H9 (cell line): Measurements from ENCODE around the gene AKR1C3. TPM values are rescaled to one million over a fixed set of nuclear protein-coding genes. Genes with fewer than 3 reads are reported as not detected.

ENCODE experiments used
- DNase-seq: peaks from one replicate; pipeline ENCODE4 v3.0.0-alpha.2; 2017
- H2AFZ ChIP-seq: one replicate; pipeline ENCODE4 v1.6.1; 2013; ENCODE audit warnings: mild to moderate bottlenecking, low read length, control low read depth, moderate library complexity
- H2AK5ac ChIP-seq: 2 replicates; pipeline ENCODE4 v1.6.1; 2013; ENCODE audit warnings: low read length, control low read depth, mixed read lengths; ENCODE audit not compliant: insufficient read length
- H2BK120ac ChIP-seq: one replicate; pipeline ENCODE4 v1.6.1; 2013; ENCODE audit warnings: low read depth, mild to moderate bottlenecking, low read length, control low read depth, inconsistent platforms; ENCODE audit not compliant: poor library complexity, severe bottlenecking
- H2BK12ac ChIP-seq: 2 replicates; pipeline ENCODE4 v1.6.1; 2013; ENCODE audit warnings: low read length, control low read depth, mixed read lengths, low read depth; ENCODE audit not compliant: insufficient read length
- H2BK15ac ChIP-seq: 2 replicates; pipeline ENCODE4 v1.6.1; 2013; ENCODE audit warnings: low read depth, low read length, control low read depth
- H2BK20ac ChIP-seq: one replicate; pipeline ENCODE4 v1.6.1; 2013; ENCODE audit warnings: low read depth, mild to moderate bottlenecking, low read length, control low read depth, inconsistent platforms; ENCODE audit not compliant: poor library complexity, severe bottlenecking
- H2BK5ac ChIP-seq: 2 replicates; pipeline ENCODE4 v1.6.1; 2013; ENCODE audit warnings: low read length, control low read depth, mixed read lengths; ENCODE audit not compliant: insufficient read length
- H3K14ac ChIP-seq: 2 replicates; pipeline ENCODE4 v1.6.1; 2013; ENCODE audit warnings: low read length, control low read depth; ENCODE audit not compliant: insufficient read depth
- H3K18ac ChIP-seq: 2 replicates; pipeline ENCODE4 v1.6.1; 2013; ENCODE audit warnings: low read depth, mild to moderate bottlenecking, mixed read lengths, low read length, control low read depth; ENCODE audit not compliant: insufficient read length
- H3K23ac ChIP-seq: 2 replicates; pipeline ENCODE4 v1.6.1; 2013; ENCODE audit warnings: low read length, control low read depth, mixed read lengths, low read depth; ENCODE audit not compliant: insufficient read length
- H3K23me2 ChIP-seq: 2 replicates; pipeline ENCODE4 v1.6.1; 2013; ENCODE audit warnings: low read depth, mild to moderate bottlenecking, mixed read lengths, low read length, control low read depth; ENCODE audit not compliant: insufficient read length, poor library complexity, severe bottlenecking
- H3K27ac ChIP-seq: 2 replicates; pipeline ENCODE4 v1.5.1; 2013; ENCODE audit warnings: low read length, control low read depth, mixed read lengths, low read depth; ENCODE audit not compliant: insufficient read length
- H3K27me3 ChIP-seq: 2 replicates; pipeline ENCODE4 v1.6.1; 2013; ENCODE audit warnings: low read length, control low read depth, inconsistent platforms; ENCODE audit not compliant: insufficient read depth
- H3K4ac ChIP-seq: 2 replicates; pipeline ENCODE4 v1.6.1; 2013; ENCODE audit warnings: low read depth, mild to moderate bottlenecking, control low read depth, inconsistent platforms, low read length, moderate library complexity
- H3K4me1 ChIP-seq: 2 replicates; pipeline ENCODE4 v1.6.1; 2013; ENCODE audit warnings: low read length, control low read depth, inconsistent platforms; ENCODE audit not compliant: insufficient read depth
- H3K4me2 ChIP-seq: 2 replicates; pipeline ENCODE4 v1.6.1; 2013; ENCODE audit warnings: low read length, control low read depth, mixed read lengths; ENCODE audit not compliant: insufficient read length, insufficient read depth
- H3K56ac ChIP-seq: 2 replicates; pipeline ENCODE4 v1.6.1; 2013; ENCODE audit warnings: low read depth, mild to moderate bottlenecking, mixed read lengths, low read length, control low read depth; ENCODE audit not compliant: insufficient read length
- H3K79me1 ChIP-seq: 2 replicates; pipeline ENCODE4 v1.6.1; 2013; ENCODE audit warnings: low read depth, mild to moderate bottlenecking, moderate library complexity, low read length, control low read depth, inconsistent platforms; ENCODE audit not compliant: insufficient read depth, poor library complexity, severe bottlenecking
- H3K79me2 ChIP-seq: 2 replicates; pipeline ENCODE4 v1.6.1; 2013; ENCODE audit warnings: low read length, control low read depth, inconsistent platforms; ENCODE audit not compliant: insufficient read depth
- H3K9ac ChIP-seq: 2 replicates; pipeline ENCODE4 v1.6.1; 2013; ENCODE audit warnings: low read length, control low read depth, mixed read lengths; ENCODE audit not compliant: insufficient read length; ENCODE audit errors: extremely low read depth
- H3K9me3 ChIP-seq: one replicate; pipeline ENCODE4 v1.6.1; 2013; ENCODE audit warnings: low read depth, low read length, inconsistent platforms; ENCODE audit not compliant: control insufficient read depth
- H3T11ph ChIP-seq: one replicate; pipeline ENCODE4 v1.6.1; 2013; ENCODE audit warnings: mild to moderate bottlenecking, low read length, control low read depth, inconsistent platforms
- H4K20me1 ChIP-seq: one replicate; pipeline ENCODE4 v1.6.1; 2013; ENCODE audit not compliant: control insufficient read depth, insufficient read length, insufficient read depth
- H4K5ac ChIP-seq: 2 replicates; pipeline ENCODE4 v1.6.1; 2013; ENCODE audit warnings: low read depth, mild to moderate bottlenecking, mixed read lengths, low read length, control low read depth; ENCODE audit not compliant: insufficient read length
- H4K8ac ChIP-seq: replicated peaks from 2 replicates; pipeline ENCODE4 v1.6.1; 2013; ENCODE audit warnings: low read length, control low read depth, mixed read lengths, low read depth; ENCODE audit not compliant: insufficient read length
- H4K91ac ChIP-seq: 2 replicates; pipeline ENCODE4 v1.6.1; 2013; ENCODE audit warnings: low read depth, mild to moderate bottlenecking, moderate library complexity, mixed read lengths, low read length, control low read depth; ENCODE audit not compliant: insufficient read length
- H3K27ac Mint-ChIP-seq, 3 experiments: 2 replicates in 2 of 3; 3 replicates in 1 of 3; pipeline ENCODE4 v1.8.0; 2020 to 2021; ENCODE audit warnings: mixed read lengths in 3 of 3, mild to moderate bottlenecking in 1 of 3, moderate library complexity in 1 of 3
- H3K27me3 Mint-ChIP-seq: 2 replicates; pipeline ENCODE4 v1.8.0; 2021; ENCODE audit warnings: low read depth, mild to moderate bottlenecking, moderate library complexity, mixed read lengths
- H3K36me3 Mint-ChIP-seq, 3 experiments: 2 replicates in 2 of 3; 3 replicates in 1 of 3; pipeline ENCODE4 v1.8.0; 2020 to 2021; ENCODE audit warnings: low read depth in 3 of 3, mixed read lengths in 3 of 3; ENCODE audit not compliant: insufficient read depth in 1 of 3
- H3K4me1 Mint-ChIP-seq, 2 experiments: 2 replicates each; pipeline ENCODE4 v1.8.0; 2020; ENCODE audit warnings: mixed read lengths in 2 of 2
- H3K4me3 Mint-ChIP-seq, 2 experiments: 2 replicates in 1 of 2; 3 replicates in 1 of 2; pipeline ENCODE4 v1.8.0; 2020 to 2021; ENCODE audit warnings: mild to moderate bottlenecking in 2 of 2, mixed read lengths in 2 of 2, moderate library complexity in 1 of 2
- H3K9me3 Mint-ChIP-seq, 2 experiments: 2 replicates in 1 of 2; 3 replicates in 1 of 2; pipeline ENCODE4 v1.8.0; 2020; ENCODE audit warnings: mild to moderate bottlenecking in 2 of 2, mixed read lengths in 2 of 2, moderate library complexity in 1 of 2
- CTCF ChIP-seq: fragments of 200-600 bp; sonication (generic); conservative IDR thresholded peaks from 3 replicates; pipeline ENCODE4 v1.8.0; 2021; ENCODE audit warnings: antibody characterized with exemption, mild to moderate bottlenecking
- WGBS: extraction: QIAGEN DNeasy Blood & Tissue Kit; methylation state at CpG from one replicate; pipeline ENCODE4 v1.1.7; 2013; ENCODE audit warnings: missing lambda C conversion rate, low lambda C conversion rate, mixed read lengths; ENCODE audit not compliant: insufficient read length; ENCODE audit errors: extremely low coverage; 5-methylcytosine and 5-hydroxymethylcytosine counted together
- total RNA-seq: library from RNA; stranded (reverse); gene quantifications from 2 replicates; pipeline ENCODE4 v1.2.1, GENCODE V29; 2021

The AKR1C3 gene
- total RNA-seq, 1 experiment from 2014 or later: 2.1 TPM

DNA sequence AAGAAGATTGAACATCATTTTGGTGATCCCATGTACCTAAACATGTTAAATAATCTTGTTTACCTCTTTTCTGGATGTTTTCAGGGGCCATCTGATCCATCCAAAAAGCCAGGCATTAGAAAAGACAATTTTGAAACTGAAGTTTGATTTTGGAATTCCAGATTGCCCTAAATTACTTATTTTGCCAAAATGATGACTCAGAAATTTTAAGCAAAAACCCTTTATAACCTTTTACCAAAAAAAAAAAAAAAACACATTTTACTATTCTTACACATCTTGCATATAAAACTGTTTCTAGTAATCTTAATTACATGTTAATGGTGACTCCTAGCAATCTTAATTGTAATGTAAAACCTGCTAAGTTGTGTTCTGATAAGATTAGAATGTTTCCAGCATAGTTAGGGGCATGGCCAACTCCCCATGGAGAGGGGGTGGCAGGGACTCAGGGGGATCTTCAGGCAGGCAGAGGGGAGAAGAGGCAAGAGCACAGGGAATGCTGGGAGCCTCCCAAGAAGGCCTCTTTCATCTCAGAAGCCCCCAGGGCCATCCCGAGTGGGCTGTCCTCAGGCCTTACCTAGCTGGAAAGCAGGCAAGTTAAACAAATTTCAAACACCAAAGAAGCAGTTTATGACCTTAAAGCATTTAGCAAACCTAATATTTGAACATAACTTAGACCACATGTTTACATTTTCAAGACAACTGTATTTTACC lies 25.8 kb upstream of the AKR1C3 start:
- no peak overlapping the region for H3K4ac ChIP-seq

More for the DNA sequence above, 25.8 kb upstream of the AKR1C3 start:
- Mint-ChIP-seq H3K27ac (no peak overlapping the region), H3K9me3 (peaks cover 33 to 51% of the 10 kb centered on the region in 2 experiments), H3K36me3 (peaks cover 9 to 18% (median 13%) of the 10 kb centered on the region in 3 experiments; a peak in 6 of 7 replicates), H3K4me1 (peaks cover 12 to 14% of the 10 kb centered on the region in 2 experiments), H3K4me3 (no peak overlapping the region), H3K27me3 (no peaks in the 10 kb centered on the region; the same call in 1 of the 2 replicates)
- Histone ChIP-seq H3K9me3 (no peaks in the 10 kb centered on the region), H2BK5ac (no peak overlapping the region), H3K4me2 (no peak overlapping the region), H3T11ph (no peak overlapping the region), H4K20me1 (no peaks in the 10 kb centered on the region), H3K18ac (no peak overlapping the region), H2BK20ac (no peak overlapping the region), H2BK12ac (no peak overlapping the region), H2AFZ (no peak overlapping the region), H3K27me3 (no peaks in the 10 kb centered on the region), H3K79me1 (no peaks in the 10 kb centered on the region), H2AK5ac (no peak overlapping the region), H2BK120ac (no peak overlapping the region), H3K23ac (no peak overlapping the region), H3K79me2 (no peaks in the 10 kb centered on the region), H3K9ac (no peak overlapping the region), H4K91ac (no peak overlapping the region), H3K27ac (no peak overlapping the region), H3K14ac (no peak overlapping the region), H2BK15ac (no peak overlapping the region), H3K56ac (no peak overlapping the region), H3K4me1 (peaks cover 3% of the 10 kb centered on the region; the same call in 1 of the 2 replicates), H4K8ac (no peak overlapping the region), H4K5ac (no peak overlapping the region), H3K23me2 (no peaks in the 10 kb centered on the region)
- no peak for TF ChIP-seq CTCF
- DNase-seq: no peak
- WGBS: no CpG with 5 or more reads among the region's 1 CpG
